GM18858 (cell line): Measurements from ENCODE around the gene CDC26.
"Not testable (repeated sequence)": the region's sequence is repeated elsewhere in the genome, so short reads cannot be mapped to it uniquely, and the experiment has no call there.

Experiments
- ATAC-seq: cut with Tn5 transposase; IDR thresholded peaks from one replicate; pipeline ENCODE4 v1.9.1; 2021; ENCODE audit not compliant: unreplicated experiment

Gene CDC26

DNA sequence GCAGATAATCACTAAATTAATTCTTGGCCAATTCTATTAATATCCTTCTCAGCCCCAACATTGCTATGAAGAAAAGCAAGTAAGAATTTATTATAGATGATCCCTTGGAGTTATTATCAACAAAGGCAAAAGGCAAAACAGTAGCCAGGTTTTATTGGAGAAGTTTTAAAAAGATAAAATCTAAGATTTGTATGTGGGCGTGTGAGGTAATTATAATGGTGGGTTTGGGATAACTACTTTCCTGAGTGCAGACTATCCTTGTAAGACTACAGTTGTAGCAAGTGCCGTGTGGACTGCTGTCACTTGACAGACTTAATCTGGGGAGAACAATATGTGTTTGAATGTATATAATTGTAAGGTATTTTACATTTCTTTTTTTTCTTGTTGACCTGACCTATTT is 30.8 kb downstream of the CDC26 start:
- no peak for ATAC-seq

DNA sequence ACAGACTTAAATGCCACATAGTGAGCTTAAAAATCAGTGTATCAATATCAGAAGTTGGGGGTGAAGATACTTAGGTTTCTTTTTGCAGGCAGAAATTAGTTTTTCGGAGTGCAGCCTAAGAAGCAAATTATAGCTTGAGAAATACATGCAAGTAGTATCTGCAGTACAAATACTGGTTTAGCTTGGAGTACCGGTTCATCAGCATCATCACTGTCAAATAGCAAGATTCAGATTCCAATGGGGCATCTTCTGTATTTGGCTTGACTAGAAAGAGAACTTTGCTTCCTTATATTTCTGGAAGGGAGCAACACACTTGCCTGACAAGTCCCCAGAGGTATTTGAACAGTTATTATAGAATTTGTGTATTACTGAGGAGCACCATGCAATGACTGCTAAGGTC is 34.2 kb downstream of the CDC26 start:
- no peak for ATAC-seq

DNA sequence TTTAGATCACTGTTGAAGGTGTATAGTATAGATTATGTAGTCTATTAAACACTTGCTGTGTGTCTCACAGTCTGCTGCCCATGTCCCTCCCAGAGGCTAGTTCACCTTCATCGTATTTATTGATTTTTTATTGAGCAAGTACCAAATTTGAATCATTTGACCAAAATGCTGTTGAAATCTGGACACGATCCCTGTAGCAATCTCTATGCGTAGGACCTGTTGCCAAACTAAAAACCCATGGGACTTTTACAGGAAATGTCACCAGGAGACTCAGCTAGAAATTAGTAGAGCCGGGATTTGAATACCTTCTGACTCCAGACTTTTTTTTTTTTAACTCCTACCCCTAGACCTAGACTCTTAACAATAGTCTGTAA is 36.5 kb downstream of the CDC26 start:
- no peak for ATAC-seq

DNA sequence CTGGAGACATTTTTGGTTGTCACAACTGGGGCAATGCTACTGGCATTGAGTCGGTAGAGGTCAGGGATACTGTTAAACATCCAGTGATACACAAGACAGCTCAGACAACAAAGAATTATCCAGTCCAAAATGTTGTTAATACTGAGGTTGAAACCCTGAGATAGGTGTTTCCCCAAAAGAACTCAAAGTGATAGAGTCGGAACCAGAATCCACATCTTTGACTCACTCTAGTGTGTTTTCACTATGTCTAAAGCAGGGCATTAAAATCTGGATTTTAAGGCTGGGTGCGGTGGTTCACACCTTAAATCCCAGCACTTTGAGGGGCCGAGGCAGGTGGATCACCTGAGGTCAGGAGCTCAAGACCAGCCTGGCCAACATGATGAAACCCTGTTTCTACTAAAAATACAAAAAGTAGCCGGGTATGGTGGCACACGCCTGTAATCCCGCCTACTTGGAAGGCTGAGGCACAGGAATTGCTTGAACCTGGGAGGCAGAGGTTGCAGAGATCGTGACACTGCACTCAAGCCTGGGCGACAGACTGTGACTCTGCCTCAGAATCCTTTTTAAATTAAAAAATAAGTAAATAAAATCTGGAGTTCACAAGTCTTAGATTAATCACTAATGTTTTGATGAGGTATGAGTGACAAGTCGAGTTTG is 37.0 kb downstream of the CDC26 start:
- ATAC-seq = no peak

DNA sequence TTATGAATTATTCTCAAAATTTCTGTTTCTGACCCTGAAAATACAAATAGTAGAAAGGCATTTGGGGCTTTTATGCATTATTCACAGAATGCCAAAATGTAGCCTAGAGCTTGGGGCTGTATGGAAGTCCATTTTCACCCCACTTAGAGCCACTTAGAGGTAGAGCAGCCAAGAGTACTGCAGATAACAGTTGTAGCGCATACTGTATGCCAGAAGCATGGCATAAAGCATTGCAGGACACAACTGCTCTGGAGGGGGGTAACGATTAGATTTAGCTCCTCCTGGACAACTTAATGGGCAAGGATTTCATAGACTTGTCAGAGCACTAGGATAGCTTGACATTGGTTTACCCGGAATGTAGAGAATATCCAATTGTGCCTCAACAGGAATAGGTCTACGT is 38.3 kb downstream of the CDC26 start:
- no peak for ATAC-seq

DNA sequence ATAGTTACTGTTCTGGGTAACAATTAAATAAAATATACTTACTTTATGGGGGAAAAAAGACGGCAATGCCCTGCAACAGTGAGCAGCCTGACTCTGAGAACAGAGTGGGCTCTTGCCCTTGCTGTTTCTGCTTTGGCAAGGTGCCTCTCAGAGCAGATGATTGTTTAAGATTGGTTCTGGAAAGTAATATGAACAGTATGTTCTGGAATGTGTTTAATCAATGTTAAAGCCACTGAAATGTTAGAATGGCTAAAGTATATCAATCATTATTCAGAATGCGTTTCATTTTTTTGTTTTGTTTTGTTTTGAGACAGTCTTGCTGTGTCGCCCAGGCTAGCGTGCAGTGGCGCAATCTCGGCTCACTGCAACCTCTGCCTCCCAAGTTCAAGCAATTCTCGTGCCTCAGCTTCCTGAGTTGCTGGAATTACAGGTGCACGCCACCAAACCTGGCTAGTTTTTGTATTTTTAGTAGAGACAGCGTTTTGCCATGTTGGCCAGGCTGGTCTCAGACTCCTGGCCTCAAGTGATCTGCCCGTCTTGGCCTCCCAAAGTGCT is 39.6 kb downstream of the CDC26 start:
- not testable (repeated sequence) for ATAC-seq

DNA sequence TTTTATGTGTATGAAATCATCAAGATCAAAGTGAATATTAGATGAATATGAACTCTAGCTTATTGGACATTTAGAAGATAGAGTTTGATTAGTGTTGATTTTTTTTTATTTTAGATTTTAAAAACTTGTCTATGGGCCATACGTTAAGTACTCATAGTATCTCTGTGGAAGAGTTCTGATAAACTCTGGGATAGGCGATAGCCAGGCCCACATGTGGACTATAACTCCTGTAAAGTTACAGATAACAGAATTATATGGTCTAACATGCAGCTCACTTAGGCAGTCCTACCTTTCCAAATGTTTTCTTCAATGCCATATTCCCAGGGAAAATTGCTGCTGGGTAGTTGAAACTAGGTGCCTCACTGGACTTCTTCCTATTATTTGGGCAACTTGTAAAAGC is 43.7 kb downstream of the CDC26 start:
- no peak for ATAC-seq

DNA sequence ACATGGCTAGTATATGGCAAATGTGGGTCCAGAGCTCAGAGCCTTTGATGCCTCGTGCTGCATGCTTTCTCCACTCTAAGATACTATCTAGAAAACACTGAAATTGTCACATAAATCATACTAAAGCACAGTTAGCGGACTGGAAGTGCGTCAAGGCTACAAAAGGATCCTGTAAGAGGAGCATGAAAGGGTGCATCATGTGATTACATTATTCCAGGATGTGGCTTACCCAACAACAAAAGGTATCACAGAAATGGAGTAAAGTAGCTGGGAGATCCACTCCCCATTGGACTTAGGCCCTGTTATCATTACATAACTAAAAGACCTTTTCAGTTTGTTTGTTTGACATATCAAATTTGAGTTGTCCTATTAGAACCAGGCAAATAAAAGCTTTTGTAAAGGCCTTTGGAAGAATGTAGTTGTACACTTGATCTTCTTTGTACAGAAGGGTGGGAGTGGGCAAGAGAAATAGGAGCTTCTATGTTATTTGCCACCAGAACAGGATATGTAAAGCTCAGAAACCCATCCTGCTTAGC is 47.2 kb downstream of the CDC26 start:
- no peak for ATAC-seq

DNA sequence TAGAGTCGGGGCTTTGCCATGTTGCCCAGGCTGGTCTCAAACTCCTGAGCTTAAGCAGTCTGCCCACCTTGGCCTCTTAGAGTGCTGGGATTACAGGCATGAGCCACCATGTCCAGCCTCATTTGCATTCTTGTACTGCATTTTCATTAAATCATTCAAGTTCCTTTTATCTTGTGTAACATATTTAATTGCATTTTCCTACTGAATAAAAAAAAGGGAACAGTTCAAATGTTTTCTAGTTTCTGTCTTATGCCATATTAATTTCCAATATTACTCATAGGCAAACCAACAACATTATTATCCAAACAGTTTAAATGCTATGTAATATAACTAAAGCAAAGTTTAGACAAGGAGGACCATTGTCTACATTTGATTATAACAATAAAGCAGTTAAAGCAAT is 47.9 kb downstream of the CDC26 start:
- ATAC-seq = no peak

DNA sequence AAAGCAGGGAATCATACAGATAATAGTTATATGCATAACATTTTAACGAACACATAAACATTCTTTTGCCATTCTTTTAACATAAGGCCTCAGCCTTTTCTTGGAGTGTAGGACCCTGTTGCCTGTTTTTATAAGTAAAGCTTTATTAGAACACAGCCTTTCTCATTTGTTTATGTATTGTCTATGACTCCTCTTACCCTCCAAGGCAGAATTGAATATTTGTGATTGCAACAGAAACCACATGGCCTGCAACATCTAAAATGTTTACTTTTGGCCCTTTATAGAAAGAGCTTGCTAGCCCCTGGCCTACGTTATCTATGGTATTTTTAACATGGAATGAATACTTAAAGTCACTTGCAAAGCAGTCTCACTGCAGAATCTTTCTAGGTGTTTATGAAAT is 51.4 kb downstream of the CDC26 start:
- ATAC-seq = no peak

DNA sequence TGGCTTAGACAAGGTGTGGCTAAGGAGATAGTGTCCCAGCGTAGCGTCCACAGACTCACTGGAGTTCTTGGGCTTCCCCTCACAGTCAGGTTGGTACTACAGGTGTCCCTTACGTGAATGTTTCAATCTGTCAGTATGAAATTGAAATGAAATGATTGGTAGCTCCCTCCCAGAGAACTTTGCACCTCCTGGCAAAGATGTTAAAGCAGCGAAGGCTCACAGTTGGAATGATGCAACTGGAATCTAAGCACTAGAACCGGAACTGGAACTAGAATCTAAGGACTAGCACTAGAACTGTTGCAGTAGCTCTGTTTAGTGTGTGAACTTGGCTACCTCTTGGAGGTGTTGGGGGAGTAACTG is 52.9 kb downstream of the CDC26 start:
- ATAC-seq = no peak

DNA sequence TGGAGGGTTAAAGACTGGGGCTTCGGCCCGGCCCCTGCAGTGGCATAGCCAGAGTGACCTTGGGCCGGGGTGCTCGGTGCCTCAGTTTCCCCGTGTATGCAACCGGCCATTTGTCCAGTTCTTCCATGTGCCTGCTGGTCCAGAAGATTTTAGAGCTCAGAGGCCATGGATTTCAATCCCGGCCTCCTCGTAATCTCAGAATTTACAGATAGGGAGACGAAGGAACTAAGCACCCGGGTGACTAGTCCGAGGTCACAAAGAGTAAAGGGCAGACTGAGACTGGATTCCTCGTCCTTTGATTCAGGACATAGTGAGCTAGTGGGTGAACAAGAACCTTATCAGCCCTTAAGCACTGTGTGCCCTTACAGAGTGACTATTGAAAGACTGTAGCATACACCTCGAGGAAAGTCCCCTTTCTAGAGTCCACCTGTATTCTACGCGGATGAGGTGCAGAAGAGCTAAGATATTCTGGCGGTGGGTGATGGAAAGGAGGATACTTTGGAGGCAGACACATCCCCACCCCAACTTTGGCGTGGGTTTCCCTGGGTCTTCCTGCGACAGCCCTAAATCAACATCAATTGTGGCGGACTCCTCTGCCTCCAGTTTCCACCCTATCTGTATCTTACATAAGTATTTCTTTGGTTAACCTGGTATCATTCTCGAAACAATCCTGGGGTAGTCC is 53.4 kb downstream of the CDC26 start:
- no peak for ATAC-seq

DNA sequence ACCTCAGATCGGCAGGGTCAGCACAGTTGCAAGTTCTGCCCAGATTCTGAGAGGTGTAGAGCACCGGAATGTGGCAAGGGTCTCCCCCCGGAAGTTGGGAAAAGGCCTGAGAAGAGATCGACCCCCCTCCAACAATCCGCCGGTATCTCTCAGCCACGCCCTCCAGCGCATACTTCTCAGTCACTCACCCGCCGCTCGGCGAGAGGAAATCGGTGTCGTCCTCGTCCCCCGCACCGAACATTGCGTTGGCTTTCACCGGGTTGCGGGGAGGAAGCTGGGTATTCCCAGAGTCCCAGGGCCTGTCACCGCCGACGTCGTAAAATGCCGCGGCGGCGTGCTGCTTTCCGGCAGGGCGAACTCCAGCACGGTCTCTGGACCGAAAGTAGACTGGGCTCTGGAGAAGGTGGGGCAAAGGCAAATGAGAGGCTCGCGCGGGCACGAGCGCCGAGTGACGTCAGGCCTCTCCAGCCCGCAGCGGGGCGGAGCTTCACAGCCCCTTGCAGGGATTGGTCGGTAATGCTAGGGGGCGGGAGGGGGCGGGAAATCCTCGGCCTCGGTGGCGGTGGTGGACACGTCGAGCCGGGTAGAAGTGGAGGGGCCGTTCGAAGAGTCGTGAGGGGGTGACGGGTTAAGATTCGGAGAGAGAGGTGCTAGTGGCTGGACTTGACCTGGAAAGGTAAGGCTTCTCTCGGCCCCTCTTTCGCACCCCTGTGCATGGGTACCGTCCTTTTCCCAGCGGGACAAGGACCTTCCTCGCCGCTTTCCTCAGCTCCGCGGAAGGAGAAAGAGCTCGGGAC is 54.2 kb downstream of the CDC26 start, which contains the start of the genes FKBP15 and SLC31A1:
FKBP15 (minus strand) TSS at position 275 of the 797 bp plus-strand sequence; CDS start at position 241, 34 bp downstream.
SLC31A1 (plus strand) TSS at position 542 of the 797 bp plus-strand sequence. CDS start 34,605 bp downstream, outside the sequence.
- peak; percentile 74 for ATAC-seq

DNA sequence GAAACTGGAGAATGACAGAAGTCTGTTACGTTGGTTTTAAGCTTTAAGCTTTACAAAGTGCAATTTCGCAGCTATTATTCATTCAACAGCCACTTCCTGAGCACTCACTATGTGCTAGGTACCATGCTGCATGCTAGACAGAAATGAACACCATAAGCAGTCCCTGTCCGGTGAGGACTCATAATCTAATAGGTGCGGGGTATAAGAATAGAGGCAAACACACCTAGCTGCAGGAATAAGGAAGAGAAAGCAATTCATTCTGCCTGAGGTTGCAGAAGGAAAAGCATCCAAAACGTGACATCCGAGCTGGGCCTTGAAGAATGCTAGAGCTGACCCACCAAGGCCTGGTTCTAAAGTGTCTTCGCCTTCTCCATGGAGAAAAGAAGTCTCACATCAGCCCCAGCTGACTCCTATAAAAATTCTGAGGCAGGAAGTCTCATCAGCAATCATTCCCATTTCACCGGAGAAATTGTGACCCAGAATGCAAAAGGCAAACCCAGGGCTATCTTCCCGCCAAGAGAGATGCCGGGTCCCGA is 54.8 kb downstream of the CDC26 start:
- no peak for ATAC-seq

DNA sequence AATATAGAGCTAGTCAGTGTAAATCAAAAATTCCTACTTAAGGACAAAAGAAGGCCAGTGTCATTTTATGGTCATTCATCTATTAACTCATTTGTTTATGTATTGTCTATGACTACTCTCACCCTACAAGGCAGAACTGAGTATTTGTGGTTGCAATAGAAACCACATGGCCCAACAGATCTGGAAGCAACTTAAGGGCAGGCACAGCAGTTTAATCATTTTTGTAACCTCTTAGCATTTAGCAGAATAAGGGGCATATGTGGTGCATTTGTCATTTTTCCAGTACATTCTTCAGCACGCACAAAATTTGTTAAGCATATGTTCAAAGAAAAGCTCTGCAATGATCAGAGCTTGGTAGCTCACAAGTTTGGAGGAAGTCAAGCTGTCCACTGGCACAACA is 55.4 kb downstream of the CDC26 start:
- peak; percentile 52 for ATAC-seq

DNA sequence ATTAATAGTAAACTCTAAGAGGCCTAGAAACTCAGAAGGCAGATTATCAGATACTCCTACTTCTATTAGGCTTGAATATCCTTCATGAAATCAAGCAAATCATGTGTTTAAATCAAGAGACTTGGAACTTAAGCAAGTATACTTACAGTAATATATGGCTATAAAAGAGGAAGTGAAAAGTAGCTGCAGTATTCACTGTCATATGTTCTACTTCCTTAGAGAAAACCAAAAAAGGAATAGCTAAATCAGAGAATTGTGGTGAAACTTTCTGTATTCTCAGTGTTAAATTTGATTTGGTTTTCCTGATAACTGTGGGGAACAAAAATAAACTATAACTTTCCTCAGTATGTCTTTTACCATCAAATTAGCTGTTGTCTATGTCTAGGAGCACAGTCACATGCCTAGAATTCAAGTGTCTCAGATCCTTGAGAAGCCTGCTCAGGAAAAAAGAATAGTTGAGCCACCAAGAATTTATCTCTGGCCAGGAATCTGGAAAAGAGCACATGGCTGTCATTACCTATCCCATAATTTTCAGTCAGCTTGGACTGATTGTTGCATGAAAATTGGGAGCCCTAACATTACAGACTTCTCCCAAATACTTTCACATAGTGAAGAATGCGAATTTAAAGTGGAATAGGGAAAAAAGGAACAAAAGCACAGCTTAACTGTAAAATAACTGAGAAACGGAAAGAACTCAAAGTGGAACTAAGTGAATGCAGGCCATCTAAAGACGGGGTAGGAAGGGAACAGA is 56.0 kb downstream of the CDC26 start:
- ATAC-seq = peak; percentile 36
